ENCODE data around the gene GNG5.
"Not testable (repeated sequence)": the region's sequence is repeated elsewhere in the genome, so short reads cannot be mapped to it uniquely, and the experiment has no call there.

Gene GNG5

DNA sequence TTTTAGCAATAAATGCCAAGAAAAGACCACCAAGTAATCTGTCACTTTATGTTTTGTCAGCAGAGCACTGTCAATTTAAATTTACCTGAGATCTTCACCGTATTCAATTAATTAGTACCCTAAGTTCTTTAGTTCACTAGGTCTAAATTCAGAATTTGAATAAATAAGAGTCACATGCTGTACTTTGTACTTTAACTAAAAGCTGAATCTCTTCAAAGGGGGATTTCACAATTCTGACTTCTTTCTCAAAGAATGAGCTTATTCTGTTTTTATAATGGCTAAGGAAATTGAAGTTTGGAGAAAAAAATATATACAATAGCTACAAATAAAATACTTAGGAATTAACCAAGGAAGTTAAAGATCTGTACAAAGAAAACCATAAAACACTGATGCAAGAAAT, 2.1 kb upstream of the GNG5 start:
- DNase-seq (no peak), ATAC-seq (ENCODE audit: insufficient read depth, low read depth) (no peak)
- Histone ChIP-seq H3K4me1 (ENCODE audit: insufficient read depth, low read length) (peaks cover 28% of the 10 kb centered on the region), H4K20me1 (ENCODE audit: insufficient read depth, low read length) (peaks cover 18% of the 10 kb centered on the region), H3K4me3 (ENCODE audit: low read depth in 1 of 2, low read length in 2 of 2) (no peak overlapping the region), H3K79me2 (ENCODE audit: insufficient read depth, low read length) (peaks cover 37% of the 10 kb centered on the region), H3K27ac (ENCODE audit: low read length) (peak overlapping the region; percentile 86), H3K36me3 (ENCODE audit: insufficient read depth, low read length) (peaks cover 4% of the 10 kb centered on the region), H3K4me2 (ENCODE audit: insufficient read depth, low read length) (0 out of 2 replicates have a peak overlapping the region, but pooled peaks have one; percentile 62), H3K9me3 (ENCODE audit: insufficient read depth, low read length, severe bottlenecking) (no peaks in the 10 kb centered on the region), H3K9ac (ENCODE audit: low read depth, low read length) (peak overlapping the region; percentile 72; the same call in 1 of the 2 replicates), H3K27me3 (ENCODE audit: insufficient read depth, low read length, poor library complexity) (no peaks in the 10 kb centered on the region), H2AFZ (ENCODE audit: low read depth, low read length) (no peak overlapping the region)
- TF ChIP-seq EZH2 (IDR thresholded peaks at IDR 0.05; ENCODE audit: borderline replicate concordance, low read depth, low read length, severe bottlenecking), result no peak
- TF ChIP-seq, protein P1, sequence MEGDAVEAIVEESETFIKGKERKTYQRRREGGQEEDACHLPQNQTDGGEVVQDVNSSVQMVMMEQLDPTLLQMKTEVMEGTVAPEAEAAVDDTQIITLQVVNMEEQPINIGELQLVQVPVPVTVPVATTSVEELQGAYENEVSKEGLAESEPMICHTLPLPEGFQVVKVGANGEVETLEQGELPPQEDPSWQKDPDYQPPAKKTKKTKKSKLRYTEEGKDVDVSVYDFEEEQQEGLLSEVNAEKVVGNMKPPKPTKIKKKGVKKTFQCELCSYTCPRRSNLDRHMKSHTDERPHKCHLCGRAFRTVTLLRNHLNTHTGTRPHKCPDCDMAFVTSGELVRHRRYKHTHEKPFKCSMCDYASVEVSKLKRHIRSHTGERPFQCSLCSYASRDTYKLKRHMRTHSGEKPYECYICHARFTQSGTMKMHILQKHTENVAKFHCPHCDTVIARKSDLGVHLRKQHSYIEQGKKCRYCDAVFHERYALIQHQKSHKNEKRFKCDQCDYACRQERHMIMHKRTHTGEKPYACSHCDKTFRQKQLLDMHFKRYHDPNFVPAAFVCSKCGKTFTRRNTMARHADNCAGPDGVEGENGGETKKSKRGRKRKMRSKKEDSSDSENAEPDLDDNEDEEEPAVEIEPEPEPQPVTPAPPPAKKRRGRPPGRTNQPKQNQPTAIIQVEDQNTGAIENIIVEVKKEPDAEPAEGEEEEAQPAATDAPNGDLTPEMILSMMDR (IDR thresholded peaks at IDR 0.05; ENCODE audit: borderline replicate concordance, extremely low read depth, low read length, poor library complexity, severe bottlenecking), result no peak

DNA sequence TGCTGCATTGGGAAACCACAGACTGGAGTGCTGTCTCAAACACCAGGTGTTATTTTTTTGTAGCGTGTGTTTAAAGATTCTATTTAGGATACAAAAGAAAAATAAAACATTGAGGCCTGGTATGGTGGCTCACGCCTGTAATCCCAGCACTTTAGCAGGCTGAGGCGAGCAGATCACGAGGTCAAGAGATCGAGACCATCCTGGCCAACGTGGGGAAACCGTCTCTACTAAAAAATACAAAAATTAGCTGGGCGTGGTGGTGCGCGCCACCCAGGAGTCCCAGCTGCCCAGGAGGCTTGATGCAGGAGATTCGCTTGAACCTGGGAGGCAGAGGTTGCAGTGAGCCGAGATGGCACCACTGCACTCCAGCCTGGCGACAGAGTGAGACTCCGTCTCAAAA, 1.5 kb upstream of the GNG5 start:
- H3K9ac ChIP-seq (ENCODE audit: low read depth, low read length), result peak overlapping the region; percentile 72
- peak overlapping the region; percentile 86 for H3K27ac ChIP-seq (ENCODE audit: low read length)
- not testable (repeated sequence) for H3K27me3 ChIP-seq (ENCODE audit: insufficient read depth, low read length, poor library complexity); H3K9me3 ChIP-seq (ENCODE audit: insufficient read depth, low read length, severe bottlenecking); ATAC-seq (ENCODE audit: insufficient read depth, low read depth); H2AFZ ChIP-seq (ENCODE audit: low read depth, low read length); H3K36me3 ChIP-seq (ENCODE audit: insufficient read depth, low read length)
- H3K4me3 ChIP-seq (ENCODE audit: low read depth in 1 of 2, low read length in 2 of 2), result peak overlapping the region in 1 of 2 experiments; percentile 69; a peak in 2 of 4 replicates
- peaks cover 34% of the 10 kb centered on the region for H3K4me1 ChIP-seq (ENCODE audit: insufficient read depth, low read length)
- peaks cover 43% of the 10 kb centered on the region for H3K79me2 ChIP-seq (ENCODE audit: insufficient read depth, low read length)
- peak overlapping the region; percentile 62 for H3K4me2 ChIP-seq (ENCODE audit: insufficient read depth, low read length)
- H4K20me1 ChIP-seq (ENCODE audit: insufficient read depth, low read length), result peaks cover 24% of the 10 kb centered on the region
- DNase-seq, result peak; percentile 18

DNA sequence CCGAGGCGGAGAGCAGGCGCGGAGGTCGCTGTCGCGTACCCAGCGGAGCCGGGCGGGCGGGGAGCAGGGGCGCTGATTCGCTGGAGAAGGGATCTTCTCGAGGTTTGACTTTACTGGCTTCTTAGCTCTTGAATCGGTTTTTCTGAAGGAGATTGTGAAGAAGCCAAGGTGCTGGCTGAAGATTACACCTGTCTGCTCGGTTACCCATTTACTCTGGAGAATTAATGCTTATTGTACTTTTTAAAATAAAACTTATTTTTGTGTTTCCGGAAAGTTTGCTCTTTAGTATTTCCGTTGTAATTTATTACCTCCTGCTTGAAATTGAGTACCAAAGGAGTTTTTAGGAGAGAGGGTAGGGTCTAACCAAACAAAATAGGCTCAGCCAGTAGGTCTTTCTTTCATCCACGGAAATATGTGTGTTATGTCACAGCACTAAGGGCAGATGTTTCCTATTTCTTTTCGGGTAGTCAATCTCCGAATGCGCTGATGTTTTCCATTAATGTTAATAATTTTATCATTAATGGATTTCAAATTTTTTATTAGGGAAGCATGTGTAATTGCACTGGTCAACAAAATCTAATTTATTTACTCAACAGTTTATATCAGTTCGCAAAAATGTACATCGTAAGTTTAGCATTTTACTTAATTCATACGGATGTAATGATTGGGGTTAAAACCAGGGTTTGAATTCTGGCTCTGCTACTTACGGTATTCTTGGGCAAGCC, 510 bp upstream of the GNG5 start:
- H3K27me3 ChIP-seq (ENCODE audit: insufficient read depth, low read length, poor library complexity), result no peaks in the 10 kb centered on the region
- peak overlapping the region; percentile 86 for H3K27ac ChIP-seq (ENCODE audit: low read length)
- H4K20me1 ChIP-seq (ENCODE audit: insufficient read depth, low read length), result peaks cover 32% of the 10 kb centered on the region
- peak overlapping the region; percentile 62 for H3K4me2 ChIP-seq (ENCODE audit: insufficient read depth, low read length)
- peak overlapping the region; percentile 72 for H3K9ac ChIP-seq (ENCODE audit: low read depth, low read length)
- H3K36me3 ChIP-seq (ENCODE audit: insufficient read depth, low read length), result peaks cover 15% of the 10 kb centered on the region
- peak; percentile 64 for ATAC-seq (ENCODE audit: insufficient read depth, low read depth)
- H3K9me3 ChIP-seq (ENCODE audit: insufficient read depth, low read length, severe bottlenecking), result no peaks in the 10 kb centered on the region
- peaks cover 53% of the 10 kb centered on the region for H3K79me2 ChIP-seq (ENCODE audit: insufficient read depth, low read length)
- peak overlapping the region; percentile 69 for H2AFZ ChIP-seq (ENCODE audit: low read depth, low read length)
- no peak for TF ChIP-seq EZH2 (IDR thresholded peaks at IDR 0.05; ENCODE audit: borderline replicate concordance, low read depth, low read length, severe bottlenecking)
- TF ChIP-seq, protein P1 (IDR thresholded peaks at IDR 0.05; ENCODE audit: borderline replicate concordance, extremely low read depth, low read length, poor library complexity, severe bottlenecking), result no peak
- peaks cover 42% of the 10 kb centered on the region for H3K4me1 ChIP-seq (ENCODE audit: insufficient read depth, low read length)
- no peak for DNase-seq
- peak overlapping the region; percentile 48 to 69 for H3K4me3 ChIP-seq (ENCODE audit: low read depth in 1 of 2, low read length in 2 of 2)

DNA sequence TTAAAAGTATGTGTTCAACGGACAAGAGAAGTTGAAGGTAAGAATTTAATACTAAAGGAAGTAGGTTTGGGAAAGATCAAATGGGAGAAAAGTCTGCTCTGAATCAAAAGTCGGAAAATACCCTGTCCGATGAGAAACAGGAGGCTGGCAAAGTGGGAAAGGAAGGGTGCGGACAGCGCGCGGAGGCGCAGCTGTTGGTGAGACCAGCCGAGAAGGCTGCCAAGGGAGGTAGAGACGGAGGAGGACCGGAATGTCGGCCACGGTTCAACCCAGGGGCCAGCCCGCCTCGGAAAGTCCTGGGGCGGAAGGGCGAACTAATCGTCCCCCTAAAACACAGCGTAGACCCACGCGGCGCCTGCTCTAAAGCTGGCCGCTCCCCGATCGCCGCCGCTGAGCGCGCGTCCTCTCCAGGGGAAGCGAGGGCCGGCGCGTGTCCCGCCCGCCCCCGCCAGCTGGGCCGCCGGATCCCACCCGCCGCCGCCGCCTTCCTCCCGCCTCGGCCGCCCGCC, 834 bp downstream of the GNG5 start:
- Histone ChIP-seq H3K4me1 (ENCODE audit: insufficient read depth, low read length) (peaks cover 50% of the 10 kb centered on the region), H3K36me3 (ENCODE audit: insufficient read depth, low read length) (peaks cover 24% of the 10 kb centered on the region), H3K9me3 (ENCODE audit: insufficient read depth, low read length, severe bottlenecking) (no peaks in the 10 kb centered on the region), H4K20me1 (ENCODE audit: insufficient read depth, low read length) (peaks cover 39% of the 10 kb centered on the region), H3K4me3 (ENCODE audit: low read depth in 1 of 2, low read length in 2 of 2) (peak overlapping the region; percentile 48 to 69), H3K27me3 (ENCODE audit: insufficient read depth, low read length, poor library complexity) (no peaks in the 10 kb centered on the region), H2AFZ (ENCODE audit: low read depth, low read length) (peak overlapping the region; percentile 73), H3K79me2 (ENCODE audit: insufficient read depth, low read length) (peaks cover 67% of the 10 kb centered on the region), H3K9ac (ENCODE audit: low read depth, low read length) (peak overlapping the region; percentile 72), H3K27ac (ENCODE audit: low read length) (peak overlapping the region; percentile 74), H3K4me2 (ENCODE audit: insufficient read depth, low read length) (peak overlapping the region; percentile 82)
- DNase-seq (no peak), ATAC-seq (ENCODE audit: insufficient read depth, low read depth) (peak; percentile 47)
- no peak for TF ChIP-seq EZH2 (IDR thresholded peaks at IDR 0.05; ENCODE audit: borderline replicate concordance, low read depth, low read length, severe bottlenecking)
- TF ChIP-seq, protein P1 (IDR thresholded peaks at IDR 0.05; ENCODE audit: borderline replicate concordance, extremely low read depth, low read length, poor library complexity, severe bottlenecking), result no peak

Measured in DND-41 (cell line).